Endothelial cell of umbilical vein (primary cell): ENCODE measurements around the gene CDRT15. TPM values are rescaled to one million over a fixed set of nuclear protein-coding genes. Genes with fewer than 3 reads are reported as not detected.

ENCODE experiments used
- BruUV-seq: library from RNA; stranded (reverse); fragments of 400-500 nt; replicated peaks from 2 replicates; lab custom pipeline; 2021; lab: Mats Ljungman, UMichigan
- CTCF ChIA-PET: fragments of 300-600, 350-600 bp; sonication (Branson Sonifier 250); formaldehyde crosslinking; loops from one replicate; lab custom pipeline; 2021; ENCODE audit warnings: antibody characterized with exemption, inconsistent platforms; lab: Charles Lee
- POLR2A ChIA-PET: fragments of 300-600, 350-600 bp; sonication (Branson Sonifier 250); formaldehyde crosslinking; loops from one replicate; lab custom pipeline; 2021; ENCODE audit warnings: antibody characterized with exemption, inconsistent platforms; lab: Charles Lee
- DNase-seq: peaks from one replicate; pipeline ENCODE4 v3.0.0-alpha.2; 2011; ENCODE audit warnings: low read depth, low spot score
- FAIRE-seq: peaks from 2 replicates; lab custom pipeline; 2011; peaks lifted over from hg19 to GRCh38; lab: Jason Lieb, UNC
- H2AFZ ChIP-seq: 2 replicates; pipeline ENCODE4 v1.6.0; 2012; ENCODE audit warnings: low read depth, low read length, control low read depth, inconsistent platforms
- H3K27ac ChIP-seq: 2 replicates; pipeline ENCODE4 v1.5.1; 2011; ENCODE audit warnings: low read depth, mild to moderate bottlenecking, control low read depth, low read length, moderate library complexity; ENCODE audit not compliant: insufficient read depth
- H3K27me3 ChIP-seq, 2 experiments: 2 replicates each; pipeline versions ENCODE4 v1.6.0 to v1.6.1; 2011; ENCODE audit warnings: low read length in 2 of 2, mixed read lengths in 1 of 2; ENCODE audit not compliant: control insufficient read depth in 2 of 2, insufficient read depth in 2 of 2
- H3K36me3 ChIP-seq, 2 experiments: 2 replicates in 1 of 2; 3 replicates in 1 of 2; pipeline ENCODE4 v1.5.1; 2011; ENCODE audit warnings: low read length in 2 of 2, mild to moderate bottlenecking in 1 of 2, moderate library complexity in 1 of 2; ENCODE audit not compliant: control insufficient read depth in 2 of 2, insufficient read depth in 2 of 2; ENCODE audit errors: extremely low read depth in 1 of 2
- H3K4me1 ChIP-seq: 3 replicates; pipeline ENCODE4 v1.5.1; 2011; ENCODE audit warnings: mild to moderate bottlenecking, low read length; ENCODE audit not compliant: control insufficient read depth, insufficient read depth; ENCODE audit errors: extremely low read depth
- H3K4me2 ChIP-seq: 2 replicates; pipeline ENCODE4 v1.6.1; 2011; ENCODE audit warnings: low read length, control low read depth, mixed read lengths; ENCODE audit not compliant: insufficient read depth
- H3K4me3 ChIP-seq, 3 experiments: fragments of 200-600 bp in 1 of 3; sonication (generic), shearing (Covaris generic) in 1 of 3; replicated peaks in 1 of 3; 2 replicates each; pipeline ENCODE4 v1.5.1; 2011 to 2016; ENCODE audit warnings: control low read depth in 3 of 3, low read length in 3 of 3, mild to moderate bottlenecking in 2 of 3, inconsistent platforms in 1 of 3, low read depth in 1 of 3, moderate library complexity in 1 of 3; ENCODE audit not compliant: insufficient read depth in 1 of 3
- H3K79me2 ChIP-seq: 2 replicates; pipeline ENCODE4 v1.6.0; 2012; ENCODE audit warnings: low read length, inconsistent platforms; ENCODE audit not compliant: control insufficient read depth, insufficient read depth
- H3K9ac ChIP-seq: replicated peaks from 2 replicates; pipeline ENCODE3; 2011; ENCODE audit warnings: low read length, control low read depth; ENCODE audit not compliant: insufficient read depth; ENCODE audit errors: extremely low read depth
- H3K9me1 ChIP-seq: replicated peaks from 3 replicates; pipeline ENCODE4 v1.6.0; 2011; ENCODE audit warnings: mild to moderate bottlenecking, low read length; ENCODE audit not compliant: control insufficient read depth, insufficient read depth; ENCODE audit errors: extremely low read depth
- H3K9me3 ChIP-seq: replicated peaks from 2 replicates; pipeline ENCODE4 v1.5.1; 2012; ENCODE audit warnings: low read length, inconsistent platforms; ENCODE audit not compliant: control insufficient read depth, insufficient read depth
- H4K20me1 ChIP-seq: replicated peaks from 2 replicates; pipeline ENCODE3; 2011; ENCODE audit warnings: mild to moderate bottlenecking, low read length; ENCODE audit not compliant: control insufficient read depth, insufficient read depth; ENCODE audit errors: extremely low read depth
- CTCF ChIP-seq, 2 donors: IDR thresholded peaks; 1 replicate in 1 of 2; 2 replicates in 1 of 2; pipeline ENCODE4 v1.5.1; 2011; ENCODE audit warnings: low read length in 2 of 2, mild to moderate bottlenecking in 2 of 2, moderate library complexity in 2 of 2, control low read depth in 1 of 2, inconsistent platforms in 1 of 2, low read depth in 1 of 2; ENCODE audit not compliant: insufficient read depth in 1 of 2; ENCODE audit errors: extremely low read depth in 1 of 2
- EZH2 ChIP-seq: IDR thresholded peaks from 2 replicates; pipeline ENCODE4 v1.6.1; 2012; ENCODE audit warnings: borderline replicate concordance, low read depth, mild to moderate bottlenecking, moderate library complexity, low read length, inconsistent platforms; ENCODE audit not compliant: severe bottlenecking
- FOS ChIP-seq: IDR thresholded peaks from 2 replicates; pipeline ENCODE4 v1.6.1; 2011; ENCODE audit warnings: mild to moderate bottlenecking, low read length, moderate library complexity, borderline replicate concordance; ENCODE audit not compliant: insufficient read depth
- JUN ChIP-seq: IDR thresholded peaks from 2 replicates; pipeline ENCODE4 v1.6.1; 2011; ENCODE audit warnings: borderline replicate concordance, low read depth; ENCODE audit not compliant: insufficient read length, insufficient read depth
- MAX ChIP-seq: IDR thresholded peaks from 2 replicates; pipeline ENCODE4 v1.6.1; 2011; ENCODE audit not compliant: insufficient read depth, insufficient read length
- MYC ChIP-seq: IDR thresholded peaks from one replicate; pipeline ENCODE4 v1.6.1; 2011; ENCODE audit warnings: mild to moderate bottlenecking, low read depth, low read length
- POLR2A ChIP-seq: IDR thresholded peaks from 2 replicates; pipeline ENCODE4 v1.6.1; 2012; ENCODE audit warnings: low read depth, mild to moderate bottlenecking, control low read depth, low read length
- POLR2AphosphoS5 ChIP-seq: IDR thresholded peaks from 2 replicates; pipeline ENCODE4 v1.6.1; 2012; ENCODE audit warnings: low read depth, mild to moderate bottlenecking, control low read depth, low read length, moderate library complexity; ENCODE audit not compliant: insufficient read depth
- dilution Hi-C: fragments of 300-500 bp; cut with MboI; formaldehyde crosslinking; loops from one replicate; pipeline ENCODE4 v1.15.0; 2019; ENCODE audit warnings: low sequenced_read_pairs; ENCODE audit not compliant: extremely low pct_ligation_motif_present
- intact Hi-C: fragments of 100-400 bp; cut with micrococcal nuclease; formaldehyde crosslinking; loops from one replicate; pipeline ENCODE4 v1.10.0; 2022
- polyA plus RNA-seq, 4 experiments: library from polyadenylated mRNA; depleted of rRNA in 3 of 4; stranded (reverse) in 3 of 4; unstranded in 1 of 4; fragments of >200 nt; gene quantifications; 2 replicates each; pipeline versions ENCODE4 v1.2.1 to v1.2.3, GENCODE V29; 2011 to 2012; ENCODE audit warnings: missing spikeins in 1 of 4
- total RNA-seq: library from RNA; stranded (reverse); gene quantifications from 2 replicates; pipeline ENCODE4 v1.2.3, GENCODE V29; 2021

CDRT15 gene
- total and polyA plus RNA-seq, 2 donors (not counting 3 experiments of a cell fraction or from before 2014, with no cell fraction given): not detected

DNA sequence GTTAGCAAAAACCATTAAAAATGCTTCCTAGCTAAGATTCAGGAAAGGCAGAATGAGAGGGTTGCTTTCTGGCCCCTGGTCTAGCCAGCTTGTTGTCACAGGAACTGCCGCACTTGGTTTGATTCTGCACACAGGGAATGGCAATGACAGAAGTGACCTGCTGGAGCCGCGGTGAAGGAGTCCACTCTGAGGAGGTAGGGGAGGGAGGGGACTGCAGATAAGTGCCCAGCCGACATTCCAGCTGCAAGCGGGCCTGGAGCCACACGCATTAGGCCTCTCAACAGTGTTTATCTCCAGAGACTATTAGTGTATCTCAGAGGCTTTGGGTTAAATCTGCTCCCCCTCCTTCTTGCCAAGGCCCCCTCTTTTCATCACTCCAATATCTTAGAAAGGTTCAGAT lies 38.6 kb downstream of the CDRT15 start:
- intact Hi-C loops: no loop called here
- H3K4me3 ChIP-seq: no peak overlapping the region
- no peak overlapping the region for H3K4me2 ChIP-seq
- H3K27ac ChIP-seq: no peak overlapping the region
- dilution Hi-C loops: no loop called here
- no peaks in the 10 kb centered on the region for H4K20me1 ChIP-seq
- DNase-seq (no peak), FAIRE-seq (no peak)
- peaks cover 8% of the 10 kb centered on the region for H3K4me1 ChIP-seq
- TF ChIP-seq POLR2A: no peak
- no peak for TF ChIP-seq FOS
- no peak for TF ChIP-seq CTCF (IDR thresholded peaks at IDR 0.05; ENCODE audit: extremely low read depth in 1 of 2, insufficient read depth in 1 of 2, low read depth in 1 of 2, low read length in 2 of 2)
- no peak for TF ChIP-seq MYC
- TF ChIP-seq EZH2: no peak
- TF ChIP-seq MAX: no peak
- no peak for TF ChIP-seq POLR2AphosphoS5
- no peak for TF ChIP-seq JUN
- no peaks in the 10 kb centered on the region for H3K79me2 ChIP-seq
- no peak overlapping the region for H2AFZ ChIP-seq
- H3K36me3 ChIP-seq: no peaks in the 10 kb centered on the region
- no peaks in the 10 kb centered on the region for H3K9me1 ChIP-seq
- ChIA-PET POLR2A (no interaction called here), CTCF (no interaction called here)
- no peak overlapping the region for H3K9ac ChIP-seq
- no TSS peak for BruUV-seq
- H3K9me3 ChIP-seq: no peaks in the 10 kb centered on the region
- H3K27me3 ChIP-seq: no peaks in the 10 kb centered on the region
